ENCODE results near the gene VANGL2.

DNA sequence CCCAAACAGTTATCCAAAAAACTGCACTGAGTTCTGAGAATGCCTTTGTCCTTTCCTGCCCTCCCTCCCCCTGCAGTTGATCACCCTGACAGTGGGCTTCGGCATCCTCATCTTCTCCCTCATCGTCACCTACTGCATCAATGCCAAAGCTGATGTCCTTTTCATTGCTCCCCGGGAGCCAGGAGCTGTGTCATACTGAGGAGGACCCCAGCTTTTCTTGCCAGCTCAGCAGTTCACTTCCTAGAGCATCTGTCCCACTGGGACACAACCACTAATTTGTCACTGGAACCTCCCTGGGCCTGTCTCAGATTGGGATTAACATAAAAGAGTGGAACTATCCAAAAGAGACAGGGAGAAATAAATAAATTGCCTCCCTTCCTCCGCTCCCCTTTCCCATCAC is 42.3 kb upstream of the VANGL2 start:
- TF ChIP-seq, protein P1, sequence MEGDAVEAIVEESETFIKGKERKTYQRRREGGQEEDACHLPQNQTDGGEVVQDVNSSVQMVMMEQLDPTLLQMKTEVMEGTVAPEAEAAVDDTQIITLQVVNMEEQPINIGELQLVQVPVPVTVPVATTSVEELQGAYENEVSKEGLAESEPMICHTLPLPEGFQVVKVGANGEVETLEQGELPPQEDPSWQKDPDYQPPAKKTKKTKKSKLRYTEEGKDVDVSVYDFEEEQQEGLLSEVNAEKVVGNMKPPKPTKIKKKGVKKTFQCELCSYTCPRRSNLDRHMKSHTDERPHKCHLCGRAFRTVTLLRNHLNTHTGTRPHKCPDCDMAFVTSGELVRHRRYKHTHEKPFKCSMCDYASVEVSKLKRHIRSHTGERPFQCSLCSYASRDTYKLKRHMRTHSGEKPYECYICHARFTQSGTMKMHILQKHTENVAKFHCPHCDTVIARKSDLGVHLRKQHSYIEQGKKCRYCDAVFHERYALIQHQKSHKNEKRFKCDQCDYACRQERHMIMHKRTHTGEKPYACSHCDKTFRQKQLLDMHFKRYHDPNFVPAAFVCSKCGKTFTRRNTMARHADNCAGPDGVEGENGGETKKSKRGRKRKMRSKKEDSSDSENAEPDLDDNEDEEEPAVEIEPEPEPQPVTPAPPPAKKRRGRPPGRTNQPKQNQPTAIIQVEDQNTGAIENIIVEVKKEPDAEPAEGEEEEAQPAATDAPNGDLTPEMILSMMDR (IDR thresholded peaks at IDR 0.05) = no peak
- no peak for TF ChIP-seq POLR2A (IDR thresholded peaks at IDR 0.05)
- no peak for TF ChIP-seq EP300 (IDR thresholded peaks at IDR 0.05)

Data from ovary (tissue), 3 donors.